ENCODE results near the gene HK3. TPM values are rescaled to one million over a fixed set of nuclear protein-coding genes. Genes with fewer than 3 reads are reported as not detected.
A peak's percentile ranks its signal among the peaks of the same experiment; 100 is the strongest.

HK3 gene
- total and polyA plus RNA-seq, 2 experiments from 2014 or later = not detected

- TF ChIP-seq, protein P1, sequence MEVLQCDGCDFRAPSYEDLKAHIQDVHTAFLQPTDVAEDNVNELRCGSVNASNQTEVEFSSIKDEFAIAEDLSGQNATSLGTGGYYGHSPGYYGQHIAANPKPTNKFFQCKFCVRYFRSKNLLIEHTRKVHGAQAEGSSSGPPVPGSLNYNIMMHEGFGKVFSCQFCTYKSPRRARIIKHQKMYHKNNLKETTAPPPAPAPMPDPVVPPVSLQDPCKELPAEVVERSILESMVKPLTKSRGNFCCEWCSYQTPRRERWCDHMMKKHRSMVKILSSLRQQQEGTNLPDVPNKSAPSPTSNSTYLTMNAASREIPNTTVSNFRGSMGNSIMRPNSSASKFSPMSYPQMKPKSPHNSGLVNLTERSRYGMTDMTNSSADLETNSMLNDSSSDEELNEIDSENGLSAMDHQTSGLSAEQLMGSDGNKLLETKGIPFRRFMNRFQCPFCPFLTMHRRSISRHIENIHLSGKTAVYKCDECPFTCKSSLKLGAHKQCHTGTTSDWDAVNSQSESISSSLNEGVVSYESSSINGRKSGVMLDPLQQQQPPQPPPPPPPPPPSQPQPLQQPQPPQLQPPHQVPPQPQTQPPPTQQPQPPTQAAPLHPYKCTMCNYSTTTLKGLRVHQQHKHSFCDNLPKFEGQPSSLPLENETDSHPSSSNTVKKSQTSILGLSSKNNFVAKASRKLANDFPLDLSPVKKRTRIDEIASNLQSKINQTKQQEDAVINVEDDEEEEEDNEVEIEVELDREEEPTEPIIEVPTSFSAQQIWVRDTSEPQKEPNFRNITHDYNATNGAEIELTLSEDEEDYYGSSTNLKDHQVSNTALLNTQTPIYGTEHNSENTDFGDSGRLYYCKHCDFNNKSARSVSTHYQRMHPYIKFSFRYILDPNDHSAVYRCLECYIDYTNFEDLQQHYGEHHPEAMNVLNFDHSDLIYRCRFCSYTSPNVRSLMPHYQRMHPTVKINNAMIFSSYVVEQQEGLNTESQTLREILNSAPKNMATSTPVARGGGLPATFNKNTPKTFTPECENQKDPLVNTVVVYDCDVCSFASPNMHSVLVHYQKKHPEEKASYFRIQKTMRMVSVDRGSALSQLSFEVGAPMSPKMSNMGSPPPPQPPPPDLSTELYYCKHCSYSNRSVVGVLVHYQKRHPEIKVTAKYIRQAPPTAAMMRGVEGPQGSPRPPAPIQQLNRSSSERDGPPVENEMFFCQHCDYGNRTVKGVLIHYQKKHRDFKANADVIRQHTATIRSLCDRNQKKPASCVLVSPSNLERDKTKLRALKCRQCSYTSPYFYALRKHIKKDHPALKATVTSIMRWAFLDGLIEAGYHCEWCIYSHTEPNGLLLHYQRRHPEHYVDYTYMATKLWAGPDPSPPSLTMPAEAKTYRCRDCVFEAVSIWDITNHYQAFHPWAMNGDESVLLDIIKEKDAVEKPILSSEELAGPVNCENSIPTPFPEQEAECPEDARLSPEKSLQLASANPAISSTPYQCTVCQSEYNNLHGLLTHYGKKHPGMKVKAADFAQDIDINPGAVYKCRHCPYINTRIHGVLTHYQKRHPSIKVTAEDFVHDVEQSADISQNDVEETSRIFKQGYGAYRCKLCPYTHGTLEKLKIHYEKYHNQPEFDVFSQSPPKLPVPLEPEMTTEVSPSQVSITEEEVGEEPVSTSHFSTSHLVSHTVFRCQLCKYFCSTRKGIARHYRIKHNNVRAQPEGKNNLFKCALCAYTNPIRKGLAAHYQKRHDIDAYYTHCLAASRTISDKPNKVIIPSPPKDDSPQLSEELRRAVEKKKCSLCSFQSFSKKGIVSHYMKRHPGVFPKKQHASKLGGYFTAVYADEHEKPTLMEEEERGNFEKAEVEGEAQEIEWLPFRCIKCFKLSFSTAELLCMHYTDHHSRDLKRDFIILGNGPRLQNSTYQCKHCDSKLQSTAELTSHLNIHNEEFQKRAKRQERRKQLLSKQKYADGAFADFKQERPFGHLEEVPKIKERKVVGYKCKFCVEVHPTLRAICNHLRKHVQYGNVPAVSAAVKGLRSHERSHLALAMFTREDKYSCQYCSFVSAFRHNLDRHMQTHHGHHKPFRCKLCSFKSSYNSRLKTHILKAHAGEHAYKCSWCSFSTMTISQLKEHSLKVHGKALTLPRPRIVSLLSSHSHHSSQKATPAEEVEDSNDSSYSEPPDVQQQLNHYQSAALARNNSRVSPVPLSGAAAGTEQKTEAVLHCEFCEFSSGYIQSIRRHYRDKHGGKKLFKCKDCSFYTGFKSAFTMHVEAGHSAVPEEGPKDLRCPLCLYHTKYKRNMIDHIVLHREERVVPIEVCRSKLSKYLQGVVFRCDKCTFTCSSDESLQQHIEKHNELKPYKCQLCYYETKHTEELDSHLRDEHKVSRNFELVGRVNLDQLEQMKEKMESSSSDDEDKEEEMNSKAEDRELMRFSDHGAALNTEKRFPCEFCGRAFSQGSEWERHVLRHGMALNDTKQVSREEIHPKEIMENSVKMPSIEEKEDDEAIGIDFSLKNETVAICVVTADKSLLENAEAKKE (CRISPR knock-in tag; IDR thresholded peaks at IDR 0.05) = peak; percentile 69; the same call in 1 of the 2 replicates
- TF ChIP-seq, protein P2, sequence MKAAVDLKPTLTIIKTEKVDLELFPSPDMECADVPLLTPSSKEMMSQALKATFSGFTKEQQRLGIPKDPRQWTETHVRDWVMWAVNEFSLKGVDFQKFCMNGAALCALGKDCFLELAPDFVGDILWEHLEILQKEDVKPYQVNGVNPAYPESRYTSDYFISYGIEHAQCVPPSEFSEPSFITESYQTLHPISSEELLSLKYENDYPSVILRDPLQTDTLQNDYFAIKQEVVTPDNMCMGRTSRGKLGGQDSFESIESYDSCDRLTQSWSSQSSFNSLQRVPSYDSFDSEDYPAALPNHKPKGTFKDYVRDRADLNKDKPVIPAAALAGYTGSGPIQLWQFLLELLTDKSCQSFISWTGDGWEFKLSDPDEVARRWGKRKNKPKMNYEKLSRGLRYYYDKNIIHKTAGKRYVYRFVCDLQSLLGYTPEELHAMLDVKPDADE (IDR thresholded peaks at IDR 0.05) = no peak
These were observed 44.7 kb upstream of the HK3 start (continued) for GRCh38 chr5:176943816-176944215.

- no peak for DNase-seq (ENCODE audit: low spot score)
- no peak overlapping the region for H3K4me3 Mint-ChIP-seq
- no peak for ATAC-seq
- TF ChIP-seq, protein P2 (IDR thresholded peaks at IDR 0.05) = no peak
- TF ChIP-seq JUNB (IDR thresholded peaks at IDR 0.05; ENCODE audit: unreplicated experiment) (no peak), CREB1 (CRISPR knock-in tag; IDR thresholded peaks at IDR 0.05; ENCODE audit: low read depth) (no peak), ZNF114 (CRISPR knock-in tag; IDR thresholded peaks at IDR 0.05) (no peak), STAT1 (IDR thresholded peaks at IDR 0.05; ENCODE audit: unreplicated experiment) (no peak), POLR2AphosphoS5 (IDR thresholded peaks at IDR 0.05; ENCODE audit: low read depth) (no peak)
- TF ChIP-seq, protein P1 (CRISPR knock-in tag; IDR thresholded peaks at IDR 0.05) = no peak
These were observed 42.8 kb upstream of the HK3 start for GRCh38 chr5:176941951-176942350.

More at GRCh38 chr5:176941951-176942350, 42.8 kb upstream of the HK3 start:
- Histone ChIP-seq H3K4me3 (no peak overlapping the region), H3K27ac (ENCODE audit: low read depth) (no peak overlapping the region), H3K4me1 (ENCODE audit: insufficient read depth) (peaks cover 38% of the 10 kb centered on the region), H2AFZ (no peak overlapping the region), H3K79me2 (replicated peaks; ENCODE audit: insufficient read depth) (no peaks in the 10 kb centered on the region; the same call in 1 of the 2 replicates), H3K36me3 (ENCODE audit: insufficient read depth) (peaks cover 4% of the 10 kb centered on the region; the same call in 1 of the 2 replicates), H3K9me2 (ENCODE audit: insufficient read depth) (no peaks in the 10 kb centered on the region), H3F3A (replicated peaks; ENCODE audit: low read depth) (peaks cover 22% of the 10 kb centered on the region; the same call in 1 of the 2 replicates), H4K20me1 (replicated peaks; ENCODE audit: insufficient read depth) (no peaks in the 10 kb centered on the region), H3K27me3 (ENCODE audit: insufficient read depth) (no peaks in the 10 kb centered on the region), H3K4me2 (no peak overlapping the region)
- Mint-ChIP-seq H3K9me3 (no peaks in the 10 kb centered on the region), H3K27ac (peak overlapping the region; percentile 44), H3K36me3 (ENCODE audit: low read depth) (peaks cover 35% of the 10 kb centered on the region), H3K4me1 (peaks cover 44% of the 10 kb centered on the region), H3K27me3 (ENCODE audit: insufficient read depth, low read depth, poor library complexity) (no peaks in the 10 kb centered on the region)
